GM12878 (cell line): ENCODE data around the gene KLHL36. TPM values are rescaled to one million over a fixed set of nuclear protein-coding genes. Genes with fewer than 3 reads are reported as not detected.
A peak's percentile ranks its signal among the peaks of the same experiment; 100 is the strongest.

Source experiments
- BACH1 ChIP-seq: fragments of 450-650 bp; IDR thresholded peaks from 2 replicates; pipeline ENCODE4 v1.6.1; 2017; ENCODE audit warnings: mild to moderate bottlenecking, borderline replicate concordance
- CEBPB ChIP-seq, 2 experiments: fragments of 150-350 bp in 1 of 2; IDR thresholded peaks; 2 replicates each; pipeline ENCODE4 v1.6.1; 2012 to 2014; ENCODE audit warnings: low read depth in 2 of 2, low read length in 2 of 2, borderline replicate concordance in 1 of 2, inconsistent platforms in 1 of 2
- IKZF2 ChIP-seq, 2 experiments: fragments of 450-650 bp; IDR thresholded peaks; 2 replicates each; pipeline ENCODE4 v1.6.1; 2017; ENCODE audit warnings: mild to moderate bottlenecking in 2 of 2, moderate library complexity in 2 of 2
- MXI1 ChIP-seq: fragments of 150-350 bp; IDR thresholded peaks from 2 replicates; pipeline ENCODE4 v1.6.1; 2011; ENCODE audit warnings: low read depth, mild to moderate bottlenecking, inconsistent platforms, low read length, improper control_type of control experiment
- RELA ChIP-seq: fragments of 450-650 bp; IDR thresholded peaks from 2 replicates; pipeline ENCODE4 v1.8.0; 2014; ENCODE audit warnings: borderline replicate concordance; ENCODE audit not compliant: partially characterized antibody
- SMAD5 ChIP-seq: IDR thresholded peaks from 2 replicates; pipeline ENCODE4 v1.6.1; 2016; ENCODE audit warnings: antibody characterized with exemption, low read depth
- SMARCA5 ChIP-seq: fragments of 450-650 bp; IDR thresholded peaks from 2 replicates; pipeline ENCODE4 v1.6.1; 2017; ENCODE audit warnings: mild to moderate bottlenecking
- SPI1 ChIP-seq: IDR thresholded peaks from 2 replicates; pipeline ENCODE4 v1.6.1; 2011; ENCODE audit warnings: low read depth, mild to moderate bottlenecking, low read length, moderate library complexity, borderline replicate concordance; ENCODE audit not compliant: insufficient read depth
- TARDBP ChIP-seq: IDR thresholded peaks from 2 replicates; pipeline ENCODE4 v1.6.1; 2016; ENCODE audit warnings: borderline replicate concordance
- TCF3 ChIP-seq: IDR thresholded peaks from 2 replicates; pipeline ENCODE4 v1.6.1; 2012; ENCODE audit warnings: low read depth, mild to moderate bottlenecking, low read length, borderline replicate concordance; ENCODE audit not compliant: insufficient read depth
- TCF7 ChIP-seq: IDR thresholded peaks from 2 replicates; pipeline ENCODE4 v1.6.1; 2014; ENCODE audit warnings: antibody characterized with exemption, borderline replicate concordance
- polyA plus RNA-seq, 11 experiments: library from polyadenylated mRNA; depleted of rRNA in 4 of 11; unstranded in 6 of 11; stranded (reverse) in 5 of 11; fragments of >200 nt; fragmentation: Nextera tagmentation in 4 of 11; fragmentation: Illumina TruSeq in 1 of 11; extraction: Ambion mirVana in 4 of 11; extraction: Trizol in 1 of 11; gene quantifications; 1 replicate in 1 of 11; 2 replicates in 10 of 11; pipeline versions ENCODE4 v1.2.1 to v1.2.3, GENCODE V29; 2011 to 2016; ENCODE audit warnings: inconsistent platforms in 2 of 11, missing spikeins in 2 of 11, low read depth in 1 of 11
- total RNA-seq, 4 experiments: library from RNA; depleted of rRNA in 3 of 4; stranded (reverse); fragments of >200 nt in 3 of 4; fragmentation: Illumina TruSeq in 1 of 4; extraction: Trizol in 1 of 4; gene quantifications; 2 replicates each; pipeline versions ENCODE4 v1.2.1 to v1.2.3, GENCODE V29; 2013 to 2021
- TF ChIP-seq, protein P1 (sequence below): fragments of 450-650 bp; IDR thresholded peaks from 2 replicates; pipeline ENCODE4 v1.6.1; 2017; ENCODE audit warnings: mild to moderate bottlenecking, moderate library complexity
- TF ChIP-seq, protein P2 (sequence below): IDR thresholded peaks from 2 replicates; pipeline ENCODE4 v1.6.1; 2011; ENCODE audit warnings: borderline replicate concordance, low read depth, mild to moderate bottlenecking, moderate library complexity, mixed read lengths, low read length; ENCODE audit not compliant: insufficient read depth; ENCODE audit errors: extremely low read length

Gene KLHL36
- total and polyA plus RNA-seq, 10 of the 15 experiments (the other 5 are each of a cell fraction or from before 2014, with no cell fraction given): 2.6 to 45.3 (median 16.8) TPM

DNA sequence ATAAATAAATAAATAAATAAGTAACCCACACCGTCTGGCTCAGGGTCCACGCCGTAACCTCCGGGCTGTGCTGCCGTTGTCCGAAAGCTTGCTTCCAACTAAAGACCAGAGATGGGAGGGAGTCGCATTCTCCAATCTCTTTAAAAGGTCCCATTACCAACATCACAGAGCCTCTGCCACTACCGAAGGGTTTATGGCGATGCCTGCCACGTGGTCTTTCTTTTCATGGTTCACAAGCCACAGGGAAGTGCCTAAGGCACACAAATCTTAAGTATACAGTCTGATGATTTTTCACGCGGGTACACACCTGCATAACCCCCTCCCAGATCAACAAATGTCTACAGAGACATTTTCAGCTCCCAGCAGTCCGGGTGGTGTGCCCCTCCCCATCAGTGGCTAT lies 31.8 kb upstream of the KLHL36 start (continued):
- TF ChIP-seq, protein P1, sequence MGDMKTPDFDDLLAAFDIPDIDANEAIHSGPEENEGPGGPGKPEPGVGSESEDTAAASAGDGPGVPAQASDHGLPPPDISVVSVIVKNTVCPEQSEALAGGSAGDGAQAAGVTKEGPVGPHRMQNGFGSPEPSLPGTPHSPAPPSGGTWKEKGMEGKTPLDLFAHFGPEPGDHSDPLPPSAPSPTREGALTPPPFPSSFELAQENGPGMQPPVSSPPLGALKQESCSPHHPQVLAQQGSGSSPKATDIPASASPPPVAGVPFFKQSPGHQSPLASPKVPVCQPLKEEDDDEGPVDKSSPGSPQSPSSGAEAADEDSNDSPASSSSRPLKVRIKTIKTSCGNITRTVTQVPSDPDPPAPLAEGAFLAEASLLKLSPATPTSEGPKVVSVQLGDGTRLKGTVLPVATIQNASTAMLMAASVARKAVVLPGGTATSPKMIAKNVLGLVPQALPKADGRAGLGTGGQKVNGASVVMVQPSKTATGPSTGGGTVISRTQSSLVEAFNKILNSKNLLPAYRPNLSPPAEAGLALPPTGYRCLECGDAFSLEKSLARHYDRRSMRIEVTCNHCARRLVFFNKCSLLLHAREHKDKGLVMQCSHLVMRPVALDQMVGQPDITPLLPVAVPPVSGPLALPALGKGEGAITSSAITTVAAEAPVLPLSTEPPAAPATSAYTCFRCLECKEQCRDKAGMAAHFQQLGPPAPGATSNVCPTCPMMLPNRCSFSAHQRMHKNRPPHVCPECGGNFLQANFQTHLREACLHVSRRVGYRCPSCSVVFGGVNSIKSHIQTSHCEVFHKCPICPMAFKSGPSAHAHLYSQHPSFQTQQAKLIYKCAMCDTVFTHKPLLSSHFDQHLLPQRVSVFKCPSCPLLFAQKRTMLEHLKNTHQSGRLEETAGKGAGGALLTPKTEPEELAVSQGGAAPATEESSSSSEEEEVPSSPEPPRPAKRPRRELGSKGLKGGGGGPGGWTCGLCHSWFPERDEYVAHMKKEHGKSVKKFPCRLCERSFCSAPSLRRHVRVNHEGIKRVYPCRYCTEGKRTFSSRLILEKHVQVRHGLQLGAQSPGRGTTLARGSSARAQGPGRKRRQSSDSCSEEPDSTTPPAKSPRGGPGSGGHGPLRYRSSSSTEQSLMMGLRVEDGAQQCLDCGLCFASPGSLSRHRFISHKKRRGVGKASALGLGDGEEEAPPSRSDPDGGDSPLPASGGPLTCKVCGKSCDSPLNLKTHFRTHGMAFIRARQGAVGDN: peak; percentile 40
- TF ChIP-seq SMAD5 (no peak), SPI1 (peak; percentile 8; the same call in 1 of the 2 replicates), TARDBP (no peak), RELA (no peak), CEBPB (IDR thresholded peaks at IDR 0.05; ENCODE audit: borderline replicate concordance in 1 of 2, low read depth in 2 of 2, low read length in 2 of 2) (no peak), BACH1 (0 out of 2 replicates have a peak, but pooled peaks have one; percentile 22), TCF3 (no peak), IKZF2 (IDR thresholded peaks at IDR 0.05) (no peak), MXI1 (peak; percentile 96), SMARCA5 (no peak), TCF7 (no peak)
- TF ChIP-seq, protein P2, sequence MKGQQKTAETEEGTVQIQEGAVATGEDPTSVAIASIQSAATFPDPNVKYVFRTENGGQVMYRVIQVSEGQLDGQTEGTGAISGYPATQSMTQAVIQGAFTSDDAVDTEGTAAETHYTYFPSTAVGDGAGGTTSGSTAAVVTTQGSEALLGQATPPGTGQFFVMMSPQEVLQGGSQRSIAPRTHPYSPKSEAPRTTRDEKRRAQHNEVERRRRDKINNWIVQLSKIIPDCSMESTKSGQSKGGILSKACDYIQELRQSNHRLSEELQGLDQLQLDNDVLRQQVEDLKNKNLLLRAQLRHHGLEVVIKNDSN: peak; percentile 21
